CD4-positive, alpha-beta T cell (primary cell): Measurements from ENCODE around the gene TRIM46. TPM values are rescaled to one million over a fixed set of nuclear protein-coding genes. Genes with fewer than 3 reads are reported as not detected.

Experiments used
- ATAC-seq: fragments of 200-7000 bp; cut with Tn5 transposase; one replicate; pipeline ENCODE4 v1.10.0; 2022; ENCODE audit warnings: mild to moderate bottlenecking; ENCODE audit not compliant: poor library complexity
- CTCF ChIA-PET: fragments of 350-600 bp; sonication (Branson Sonifier 250); formaldehyde crosslinking; loops from one replicate; lab custom pipeline; 2021; ENCODE audit warnings: antibody characterized with exemption, inconsistent platforms; lab: Charles Lee
- POLR2A ChIA-PET: fragments of 350-600 bp; sonication (Branson Sonifier 250); formaldehyde crosslinking; loops from one replicate; lab custom pipeline; 2021; ENCODE audit warnings: antibody characterized with exemption, inconsistent platforms; lab: Charles Lee
- DNase-seq, 14 experiments: peaks; one replicate each; pipeline ENCODE4 v3.0.0-alpha.2; 2013 to 2020; ENCODE audit warnings: mixed read lengths in 2 of 14
- H3K27ac ChIP-seq, 2 donors: one replicate each; pipeline versions ENCODE4 v1.5.1 to v1.7.0; 2013; ENCODE audit warnings: low read length in 2 of 2, low read depth in 1 of 2, mild to moderate bottlenecking in 1 of 2
- H3K27me3 ChIP-seq, 2 experiments: 1 replicate in 1 of 2; 2 replicates in 1 of 2; pipeline versions ENCODE4 v1.6.1 to v1.7.0; 2013; ENCODE audit warnings: low read length in 2 of 2, control low read depth in 1 of 2, mild to moderate bottlenecking in 1 of 2, moderate library complexity in 1 of 2; ENCODE audit not compliant: insufficient read depth in 2 of 2, control insufficient read depth in 1 of 2
- H3K36me3 ChIP-seq: one replicate; pipeline ENCODE4 v1.6.1; 2013; ENCODE audit warnings: low read length, control low read depth; ENCODE audit not compliant: insufficient read depth
- H3K4me1 ChIP-seq: one replicate; pipeline ENCODE4 v1.6.1; 2013; ENCODE audit warnings: low read length, control low read depth; ENCODE audit not compliant: insufficient read depth
- H3K4me3 ChIP-seq: one replicate; pipeline ENCODE4 v1.5.1; 2013; ENCODE audit warnings: mild to moderate bottlenecking, low read length, moderate library complexity
- H3K9me3 ChIP-seq, 2 experiments: 1 replicate in 1 of 2; 2 replicates in 1 of 2; pipeline versions ENCODE4 v1.6.1 to v1.7.0; 2013; ENCODE audit warnings: low read length in 2 of 2, mild to moderate bottlenecking in 2 of 2, control low read depth in 1 of 2, moderate library complexity in 1 of 2; ENCODE audit not compliant: control insufficient read depth in 1 of 2, insufficient read depth in 1 of 2
- H3K27ac Mint-ChIP-seq: one replicate; pipeline ENCODE4 v1.8.0; 2020; ENCODE audit warnings: mixed read lengths
- H3K27me3 Mint-ChIP-seq: one replicate; pipeline ENCODE4 v1.8.0; 2021; ENCODE audit warnings: mixed read lengths
- H3K36me3 Mint-ChIP-seq: one replicate; pipeline ENCODE4 v1.8.0; 2021; ENCODE audit warnings: low read depth, mixed read lengths
- H3K4me1 Mint-ChIP-seq: one replicate; pipeline ENCODE4 v1.8.0; 2021; ENCODE audit warnings: low read depth, mixed read lengths
- H3K4me3 Mint-ChIP-seq: one replicate; pipeline ENCODE4 v1.8.0; 2020; ENCODE audit warnings: mild to moderate bottlenecking, mixed read lengths
- H3K9me3 Mint-ChIP-seq: one replicate; pipeline ENCODE4 v1.8.0; 2020; ENCODE audit warnings: mixed read lengths
- CTCF ChIP-seq: fragments of 200-600 bp; IDR thresholded peaks from one replicate; pipeline ENCODE4 v1.8.0; 2022; ENCODE audit warnings: antibody characterized with exemption, mild to moderate bottlenecking
- intact Hi-C, 2 experiments: fragments of 100-400 bp; cut with DNase I in 1 of 2; cut with micrococcal nuclease in 1 of 2; formaldehyde crosslinking; loops; one replicate each; pipeline versions ENCODE4 v1.15.1 to v1.9.0; 2023 to 2025; cut with DNase I, micrococcal nuclease
- total RNA-seq, 174 experiments: library from RNA in 2 of 174; stranded (reverse) in 2 of 174; gene quantifications; one replicate each; pipeline ENCODE4 v1.2.3 and lab custom pipeline; 2021 to 2026

Gene TRIM46
- total RNA-seq, 2 experiments from 2014 or later: 2.9 to 3.0 TPM

GRCh38 chr1:155183775-155184221 is 10.1 kb downstream of the TRIM46 start:
- no peak for TF ChIP-seq CTCF
- Mint-ChIP-seq H3K4me1 (peaks cover 6% of the 10 kb centered on the region), H3K9me3 (no peaks in the 10 kb centered on the region), H3K27me3 (no peaks in the 10 kb centered on the region), H3K36me3 (peaks cover 21% of the 10 kb centered on the region), H3K27ac (no peak overlapping the region), H3K4me3 (no peak overlapping the region)
- ChIA-PET POLR2A (interaction anchor here (1.6 kb wide), 1 partner anchor 11 kb away, joined by 5 read pairs; no protein-coding TSS in a partner anchor), CTCF (no interaction called here)
- Histone ChIP-seq H3K4me1 (no peaks in the 10 kb centered on the region), H3K9me3 (no peaks in the 10 kb centered on the region), H3K36me3 (peaks cover 31% of the 10 kb centered on the region), H3K4me3 (no peak overlapping the region), H3K27me3 (no peaks in the 10 kb centered on the region), H3K27ac (no peak overlapping the region)
- DNase-seq: no peak
- intact Hi-C loops: no loop called here
- no peak for ATAC-seq

GRCh38 chr1:155184351-155184811 is 10.7 kb downstream of the TRIM46 start:
- ATAC-seq: no peak
- intact Hi-C loops: no loop called here
- Mint-ChIP-seq H3K27ac (no peak overlapping the region), H3K4me1 (peaks cover 6% of the 10 kb centered on the region), H3K27me3 (no peaks in the 10 kb centered on the region), H3K9me3 (no peaks in the 10 kb centered on the region), H3K36me3 (peaks cover 16% of the 10 kb centered on the region), H3K4me3 (no peak overlapping the region)
- no peak for TF ChIP-seq CTCF
- H3K27me3 ChIP-seq: no peaks in the 10 kb centered on the region
- no peak overlapping the region for H3K4me3 ChIP-seq
- no peak for DNase-seq
- no peak overlapping the region for H3K27ac ChIP-seq
- POLR2A ChIA-PET: interaction anchor here (1.6 kb wide), 1 partner anchor 10 kb away, joined by 5 read pairs; no protein-coding TSS in a partner anchor
- CTCF ChIA-PET: no interaction called here
- H3K9me3 ChIP-seq: no peaks in the 10 kb centered on the region
- no peaks in the 10 kb centered on the region for H3K4me1 ChIP-seq
- peaks cover 25% of the 10 kb centered on the region for H3K36me3 ChIP-seq

GRCh38 chr1:155184835-155185782 is 11.5 kb downstream of the TRIM46 start:
- Histone ChIP-seq H3K4me3 (no peak overlapping the region), H3K27ac (no peak overlapping the region), H3K9me3 (no peaks in the 10 kb centered on the region), H3K4me1 (no peaks in the 10 kb centered on the region), H3K36me3 (peaks cover 18% of the 10 kb centered on the region), H3K27me3 (no peaks in the 10 kb centered on the region)
- intact Hi-C loops: no loop called here
- Mint-ChIP-seq H3K9me3 (no peaks in the 10 kb centered on the region), H3K27me3 (no peaks in the 10 kb centered on the region), H3K27ac (no peak overlapping the region), H3K4me3 (no peak overlapping the region), H3K36me3 (peaks cover 8% of the 10 kb centered on the region), H3K4me1 (peaks cover 6% of the 10 kb centered on the region)
- CTCF ChIA-PET: no interaction called here
- ATAC-seq: no peak
- POLR2A ChIA-PET: interaction anchor here (1.6 kb wide), 1 partner anchor 10 kb away, joined by 5 read pairs; no protein-coding TSS in a partner anchor
- TF ChIP-seq CTCF: no peak
- DNase-seq: peak in 2 of 14 experiments; percentile 57 to 66
